Nephron (organoid): ENCODE data around the gene PRKAR2B.

Experiments
- H3K27ac Mint-ChIP-seq, 3 experiments: 2 replicates each; pipeline ENCODE4 v1.8.0; 2020; ENCODE audit warnings: mixed read lengths in 3 of 3, mild to moderate bottlenecking in 2 of 3, moderate library complexity in 1 of 3
- H3K27me3 Mint-ChIP-seq: 2 replicates; pipeline ENCODE4 v1.8.0; 2021; ENCODE audit warnings: low read depth, mild to moderate bottlenecking, moderate library complexity, mixed read lengths
- H3K36me3 Mint-ChIP-seq: 2 replicates; pipeline ENCODE4 v1.8.0; 2020; ENCODE audit warnings: low read depth, mixed read lengths
- H3K4me1 Mint-ChIP-seq: 2 replicates; pipeline ENCODE4 v1.8.0; 2020; ENCODE audit warnings: mixed read lengths
- H3K4me3 Mint-ChIP-seq, 3 experiments: 2 replicates each; pipeline ENCODE4 v1.8.0; 2020; ENCODE audit warnings: mild to moderate bottlenecking in 3 of 3, mixed read lengths in 3 of 3, moderate library complexity in 2 of 3
- H3K9me3 Mint-ChIP-seq: 2 replicates; pipeline ENCODE4 v1.8.0; 2020; ENCODE audit warnings: mixed read lengths
- CTCF ChIP-seq, 3 experiments: fragments of 200-600 bp; sonication (generic); IDR thresholded peaks; one replicate each; pipeline ENCODE4 v1.5.0; 2021; ENCODE audit warnings: antibody characterized with exemption in 3 of 3; ENCODE audit not compliant: unreplicated experiment in 3 of 3

Gene PRKAR2B

GRCh38 chr7:107043491-107043890 lies 1.0 kb upstream of the PRKAR2B start:
- no peak for TF ChIP-seq CTCF (IDR thresholded peaks at IDR 0.05; ENCODE audit: unreplicated experiment in 3 of 3)

GRCh38 chr7:107043921-107044346 lies 571 bp upstream of the PRKAR2B start:
- Mint-ChIP-seq H3K27ac (peak overlapping the region; percentile 48 to 81 (median 60)), H3K27me3 (peaks cover 11% of the 10 kb centered on the region), H3K4me3 (peak overlapping the region; percentile 77 to 85 (median 82)), H3K9me3 (no peaks in the 10 kb centered on the region), H3K4me1 (peaks cover 35% of the 10 kb centered on the region), H3K36me3 (no peaks in the 10 kb centered on the region)
- TF ChIP-seq CTCF (IDR thresholded peaks at IDR 0.05; ENCODE audit: unreplicated experiment in 3 of 3), result no peak

More at GRCh38 chr7:107043491-107043890, 1.0 kb upstream of the PRKAR2B start:
- H3K9me3 Mint-ChIP-seq, result no peaks in the 10 kb centered on the region
- H3K27ac Mint-ChIP-seq, result peak overlapping the region in 1 of 3 experiments; percentile 48
- peak overlapping the region; percentile 77 to 85 (median 82) for H3K4me3 Mint-ChIP-seq
- peaks cover 8% of the 10 kb centered on the region for H3K27me3 Mint-ChIP-seq
- H3K4me1 Mint-ChIP-seq, result peaks cover 30% of the 10 kb centered on the region
- no peaks in the 10 kb centered on the region for H3K36me3 Mint-ChIP-seq

- Mint-ChIP-seq H3K36me3 (no peaks in the 10 kb centered on the region), H3K9me3 (no peaks in the 10 kb centered on the region), H3K27me3 (peaks cover 13% of the 10 kb centered on the region), H3K4me1 (peaks cover 43% of the 10 kb centered on the region), H3K4me3 (peak overlapping the region; percentile 93 to 96 (median 95)), H3K27ac (peak overlapping the region; percentile 25 to 83 (median 68))
- TF ChIP-seq CTCF (IDR thresholded peaks at IDR 0.05; ENCODE audit: unreplicated experiment in 3 of 3), result no peak
Measured at GRCh38 chr7:107045195-107045960, 873 bp downstream of the PRKAR2B start.

- Mint-ChIP-seq H3K9me3 (no peaks in the 10 kb centered on the region), H3K4me3 (peak overlapping the region; percentile 93 to 96 (median 95)), H3K27ac (peak overlapping the region in 2 of 3 experiments; percentile 25 to 83), H3K4me1 (peaks cover 43% of the 10 kb centered on the region), H3K36me3 (no peaks in the 10 kb centered on the region), H3K27me3 (peaks cover 13% of the 10 kb centered on the region)
- no peak for TF ChIP-seq CTCF (IDR thresholded peaks at IDR 0.05; ENCODE audit: unreplicated experiment in 3 of 3)
Measured at GRCh38 chr7:107045980-107046379, 1.5 kb downstream of the PRKAR2B start.

- Mint-ChIP-seq H3K4me3 (peak overlapping the region; percentile 93 to 96 (median 95)), H3K4me1 (peaks cover 49% of the 10 kb centered on the region), H3K27me3 (peaks cover 15% of the 10 kb centered on the region), H3K27ac (peak overlapping the region in 2 of 3 experiments; percentile 25 to 54), H3K36me3 (no peaks in the 10 kb centered on the region), H3K9me3 (no peaks in the 10 kb centered on the region)
- TF ChIP-seq CTCF (IDR thresholded peaks at IDR 0.05; ENCODE audit: unreplicated experiment in 3 of 3), result no peak
Measured at GRCh38 chr7:107046491-107047259, 2.2 kb downstream of the PRKAR2B start.
